ENCODE results near the gene GPSM1.

The GPSM1 gene

DNA sequence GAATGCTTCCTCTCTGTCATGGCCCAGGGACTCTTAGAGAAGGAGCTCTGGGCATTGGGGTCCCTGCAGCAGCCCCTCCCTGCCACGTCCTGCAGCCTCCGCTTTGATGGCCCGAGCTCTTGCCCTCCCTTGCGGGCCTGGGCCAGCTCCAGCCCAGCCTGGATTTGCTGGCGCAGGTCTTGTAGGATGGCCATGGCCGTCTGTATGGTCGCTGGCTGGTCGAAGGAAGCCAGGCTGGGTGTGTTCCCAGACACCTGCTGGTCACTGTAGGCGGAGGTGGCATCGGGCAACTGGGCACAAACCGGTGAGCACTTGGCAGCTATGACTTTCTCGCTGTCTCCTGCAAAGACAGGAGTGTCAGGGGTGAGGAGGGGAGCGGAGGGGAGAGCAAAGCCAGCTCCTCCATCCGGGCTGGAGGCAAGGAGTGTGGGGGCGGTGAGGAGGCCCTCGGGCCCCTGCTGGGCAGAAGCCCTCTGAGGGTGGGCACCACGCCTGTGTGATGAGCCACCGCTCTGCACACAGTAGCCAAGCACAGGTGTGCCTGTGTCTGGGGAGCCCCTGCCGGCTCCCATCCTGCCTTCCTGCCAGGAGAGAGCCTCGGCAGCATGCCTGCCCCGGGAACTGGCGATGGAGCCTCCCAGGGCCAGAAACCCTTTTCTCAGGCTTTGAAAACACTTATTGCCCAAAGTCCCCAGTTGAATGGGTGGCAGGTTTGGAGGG lies 35.9 kb upstream of the GPSM1 start:
- DNase-seq: no peak

DNA sequence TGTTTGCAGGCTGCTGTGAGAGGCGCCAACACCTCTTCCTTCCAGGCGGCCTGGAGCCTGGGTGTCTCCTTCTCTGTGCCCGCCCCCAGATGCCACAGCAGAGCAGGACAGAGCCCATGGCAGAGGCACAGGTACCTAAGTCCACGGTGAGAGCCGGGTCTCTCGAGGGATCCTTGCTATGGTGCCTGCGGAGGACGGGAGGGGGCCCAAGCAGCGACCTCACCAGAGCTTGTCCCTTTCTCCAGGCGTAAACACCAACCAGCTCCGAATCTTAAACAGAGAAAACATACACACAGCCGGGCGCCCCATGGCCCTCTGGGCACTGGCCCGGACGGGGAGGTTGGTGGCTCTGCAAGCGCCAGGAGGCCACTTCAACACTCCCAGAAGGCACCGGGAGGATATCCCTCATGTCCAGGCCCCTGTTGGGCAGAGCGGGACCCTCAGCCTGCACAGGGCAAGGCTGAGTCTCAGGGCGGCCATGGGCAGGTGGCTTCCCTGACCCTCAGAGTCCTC lies 35.3 kb upstream of the GPSM1 start:
- no peak for DNase-seq

DNA sequence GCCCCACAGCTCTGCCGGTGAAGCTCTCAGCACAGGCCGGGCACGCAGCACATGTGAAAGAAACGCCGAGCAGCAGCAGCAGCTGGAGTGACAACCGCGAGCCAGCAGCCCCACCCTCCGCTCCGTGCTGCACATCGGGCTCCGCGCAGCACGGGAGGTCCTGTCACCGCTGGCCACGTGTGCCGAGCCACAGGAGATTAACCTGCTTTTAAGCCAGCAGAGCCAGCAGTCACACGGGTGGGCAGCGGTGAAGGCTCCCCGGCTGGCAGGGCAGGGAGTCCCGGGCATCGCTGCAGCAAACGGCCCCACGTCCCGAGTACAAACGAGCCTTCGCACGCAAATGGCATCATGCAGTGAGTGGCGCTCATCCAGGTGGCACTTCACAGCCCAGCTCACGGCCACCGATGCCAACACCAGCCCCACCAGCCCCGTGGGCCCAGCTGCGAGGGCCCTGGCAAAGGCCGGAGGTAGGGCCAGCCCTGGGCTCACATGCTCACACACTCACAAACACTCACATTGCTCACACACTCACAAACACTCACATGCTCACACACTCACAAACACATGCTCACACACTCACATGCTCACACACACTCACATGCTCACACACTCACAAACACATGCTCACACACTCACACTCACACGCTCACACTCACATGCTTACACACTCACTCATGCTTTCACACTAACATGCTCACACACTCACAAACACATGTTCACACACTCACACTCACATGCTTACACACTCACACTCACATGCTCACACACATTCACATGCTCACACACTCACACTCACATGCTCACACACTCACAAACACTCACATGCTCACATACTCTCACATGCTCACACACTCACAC lies 34.5 kb upstream of the GPSM1 start:
- no peak for DNase-seq

DNA sequence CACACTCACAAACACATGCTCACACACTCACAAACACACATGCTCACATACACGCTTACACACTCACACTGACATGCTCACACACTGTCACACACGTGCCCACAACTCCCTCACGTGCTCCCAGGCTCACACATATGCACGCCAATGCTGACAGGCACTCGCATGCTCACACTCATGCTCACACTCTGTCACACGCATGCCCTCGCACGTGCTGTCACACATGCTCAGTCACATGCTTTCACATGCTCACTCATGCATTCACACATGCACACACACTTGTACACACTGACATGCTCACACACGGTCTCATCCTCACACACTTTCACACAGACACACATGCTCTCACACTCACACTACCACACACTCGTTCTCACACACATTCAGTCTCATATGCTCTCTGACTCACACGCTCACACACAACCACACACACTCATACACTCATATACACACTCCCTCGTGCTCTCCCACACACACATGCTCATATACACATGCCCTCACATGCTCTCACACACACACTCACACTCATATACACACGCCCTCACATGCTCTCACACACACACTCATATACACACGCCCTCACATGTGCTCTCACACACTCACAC lies 33.8 kb upstream of the GPSM1 start:
- no peak for DNase-seq

DNA sequence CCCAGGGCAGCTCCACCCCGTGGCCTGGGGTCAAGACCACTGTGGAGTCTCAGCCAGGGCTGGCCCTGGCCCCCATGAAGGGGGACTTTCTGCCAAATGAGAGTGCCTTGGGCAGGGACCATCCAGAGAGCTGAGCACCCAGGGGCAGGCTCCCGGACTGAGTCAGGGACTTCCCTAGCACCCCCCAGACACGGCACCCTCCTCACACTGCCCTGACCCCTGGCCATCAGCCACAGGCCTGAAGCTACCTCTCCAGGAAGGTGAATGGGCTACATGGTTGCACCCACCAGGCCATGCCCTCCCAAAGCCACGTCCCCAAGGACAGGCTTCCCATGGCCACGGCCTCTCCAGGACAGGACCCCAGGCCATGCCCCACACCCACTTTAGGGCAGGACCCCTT lies 32.9 kb upstream of the GPSM1 start:
- no peak for DNase-seq

DNA sequence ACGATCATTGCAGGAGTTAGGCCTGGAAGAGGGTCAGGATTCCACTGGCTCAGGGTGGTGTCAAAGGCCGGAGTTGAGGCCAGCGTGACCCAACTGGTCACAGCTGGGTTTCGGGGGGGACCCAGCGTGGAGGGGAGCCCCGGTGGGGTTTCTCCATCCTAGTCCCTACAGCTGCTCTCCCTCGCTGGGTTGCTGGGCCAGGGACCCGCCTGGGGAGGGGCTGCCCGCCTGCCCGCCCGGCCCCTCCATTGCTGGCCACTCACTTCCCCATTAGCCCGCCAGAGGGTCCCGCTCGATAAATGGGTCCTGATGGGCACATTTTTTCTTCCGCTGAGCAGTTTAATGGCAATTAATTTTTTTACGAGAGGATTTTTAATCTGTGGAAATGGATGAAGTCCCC lies 32.3 kb upstream of the GPSM1 start:
- no peak for DNase-seq

DNA sequence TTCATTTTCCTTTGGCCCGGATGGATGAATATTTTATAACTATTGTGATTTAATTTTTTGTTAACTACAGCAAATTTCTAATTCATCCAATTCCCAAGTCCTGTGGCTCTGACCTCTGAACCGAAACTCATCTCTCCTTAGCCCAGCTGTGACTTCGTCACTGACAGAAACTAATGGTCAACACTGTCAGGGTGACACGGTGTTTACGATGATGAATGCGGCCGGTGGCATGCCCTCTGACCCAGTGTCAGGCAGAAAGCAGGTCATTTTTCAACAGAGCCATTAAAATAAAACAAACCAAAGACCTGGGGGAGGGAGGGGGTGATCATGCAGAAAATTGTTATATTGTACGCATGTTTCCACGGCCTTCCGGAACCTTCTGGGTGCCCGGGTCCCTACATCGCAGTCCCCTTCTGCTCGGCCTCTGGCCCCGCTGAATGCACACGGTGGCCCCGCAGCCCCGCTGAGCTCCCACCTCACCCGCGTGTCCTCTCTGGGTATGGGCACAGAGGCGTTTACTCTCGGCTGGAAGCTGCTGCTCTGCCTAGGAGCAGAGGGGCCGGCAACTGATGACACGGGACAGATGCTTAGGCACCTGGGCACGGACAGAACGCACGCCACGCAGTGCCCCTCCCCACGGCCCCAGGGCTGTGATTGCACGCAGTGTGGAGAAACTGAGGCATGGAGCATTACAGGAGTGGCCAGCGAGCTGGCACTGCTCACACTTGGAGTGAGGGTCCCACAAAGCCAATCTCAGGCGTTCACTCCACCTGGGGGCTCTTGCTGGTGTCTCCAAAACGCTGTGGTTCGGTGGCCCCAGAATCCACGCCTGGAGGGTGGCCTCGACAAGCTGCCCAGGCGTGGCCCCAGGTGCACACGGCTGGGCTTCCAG lies 31.6 kb upstream of the GPSM1 start:
- DNase-seq: no peak

DNA sequence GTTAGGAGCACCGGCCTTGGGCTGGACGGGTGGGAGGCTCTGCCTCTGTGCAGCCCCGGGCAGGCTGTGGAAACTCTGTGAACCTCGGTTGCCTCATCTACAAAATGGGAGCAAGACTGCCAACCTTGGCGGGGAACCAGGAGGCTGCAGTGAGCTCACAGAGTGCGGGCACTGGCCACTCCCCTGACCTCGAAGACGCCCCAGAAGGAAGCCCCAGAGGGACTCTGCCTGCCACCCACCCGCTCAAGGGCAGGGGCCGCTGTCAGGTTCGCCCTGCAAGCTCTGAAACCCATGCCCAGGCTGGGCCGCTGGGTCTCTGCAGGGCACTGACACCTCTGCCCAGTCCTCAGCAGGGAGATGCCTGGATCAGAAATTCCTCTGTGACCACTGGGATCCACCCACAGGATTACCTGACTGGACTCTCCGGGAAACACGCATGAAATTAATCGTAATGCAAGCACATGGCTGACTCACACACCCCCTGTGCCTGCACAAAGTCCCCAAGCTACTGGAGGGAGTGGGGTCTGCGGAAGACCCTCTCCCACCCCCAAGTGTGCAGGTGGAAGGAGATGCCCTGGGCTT lies 30.8 kb upstream of the GPSM1 start:
- DNase-seq: no peak

DNA sequence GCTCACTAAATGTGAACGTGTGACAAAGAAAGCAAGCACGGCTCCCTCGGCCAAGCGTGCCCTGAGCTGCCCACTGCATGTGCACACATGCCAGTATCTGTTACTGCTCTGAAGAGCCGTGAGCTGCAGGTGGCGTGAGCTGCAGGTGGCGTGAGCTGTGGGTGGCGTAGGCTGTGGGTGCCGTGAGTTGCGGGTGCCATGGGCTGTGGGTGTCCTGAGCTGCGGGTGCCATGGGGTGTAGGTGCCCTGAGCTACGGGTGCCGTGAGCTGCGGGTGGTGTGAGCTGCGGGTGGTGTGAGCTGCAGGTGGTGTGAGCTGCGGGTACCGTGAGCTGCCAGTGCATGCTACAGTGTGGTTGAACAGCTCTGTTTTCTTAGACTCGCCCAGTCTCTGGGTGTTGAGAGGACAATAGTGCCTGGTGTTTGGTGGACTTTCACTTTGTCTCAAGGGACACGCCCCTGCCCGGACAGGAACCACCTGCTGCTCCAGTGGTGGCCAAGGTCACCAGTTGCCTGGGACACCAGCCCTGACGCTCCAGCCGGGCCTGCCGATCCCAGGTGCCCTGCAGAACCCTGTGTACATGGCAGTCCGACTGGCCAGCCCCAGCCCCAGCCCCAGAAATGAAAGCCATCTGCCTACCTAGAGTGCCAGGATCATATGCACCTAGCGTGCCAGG lies 30.2 kb upstream of the GPSM1 start:
- DNase-seq: no peak

DNA sequence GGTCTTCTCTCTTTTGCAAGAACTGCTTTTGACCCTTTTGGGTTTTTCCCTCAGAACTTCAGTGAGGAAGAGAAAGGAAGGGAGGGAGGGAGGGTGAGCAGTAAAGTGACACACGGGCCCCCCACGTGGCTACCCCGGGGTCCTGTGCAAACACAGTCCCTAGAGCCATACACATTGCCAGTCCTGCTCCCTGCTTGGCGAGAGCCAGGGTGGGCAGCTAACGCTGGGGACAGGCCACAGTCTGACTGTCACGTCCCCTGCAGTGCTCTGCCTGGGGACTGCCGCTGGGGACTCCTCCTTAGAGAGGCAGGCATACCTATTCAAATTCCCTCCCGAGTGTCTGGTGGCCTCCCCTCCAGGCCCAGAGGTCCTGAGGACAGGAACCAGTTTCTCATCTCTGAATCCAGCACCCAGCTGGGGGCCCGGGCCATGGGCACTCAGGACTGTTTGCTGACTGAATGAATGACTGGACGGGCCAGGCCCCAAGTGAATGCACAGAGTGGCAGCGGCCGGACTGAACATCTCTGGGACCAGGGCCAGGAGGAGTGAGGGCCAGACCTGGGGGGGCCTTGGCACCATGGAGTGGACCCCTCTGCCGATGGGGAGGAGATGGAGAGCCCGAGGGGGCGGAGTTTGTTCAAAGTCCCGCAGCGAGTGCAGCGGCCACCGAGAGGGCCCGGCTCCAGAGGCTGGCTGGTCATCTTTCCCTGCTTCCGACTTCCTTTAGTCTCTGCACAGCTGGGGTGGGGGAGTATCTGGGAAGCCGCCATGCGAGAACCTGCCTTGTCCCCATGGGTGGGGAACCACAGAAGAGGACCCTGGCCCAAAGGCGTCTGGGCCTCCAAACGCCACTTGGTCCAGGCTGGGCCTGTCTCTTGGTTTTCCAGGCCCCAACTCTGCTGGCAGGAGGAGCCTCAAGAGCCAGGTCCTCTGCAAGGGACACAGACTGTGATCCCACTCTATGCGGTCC lies 29.3 kb upstream of the GPSM1 start:
- DNase-seq: no peak

DNA sequence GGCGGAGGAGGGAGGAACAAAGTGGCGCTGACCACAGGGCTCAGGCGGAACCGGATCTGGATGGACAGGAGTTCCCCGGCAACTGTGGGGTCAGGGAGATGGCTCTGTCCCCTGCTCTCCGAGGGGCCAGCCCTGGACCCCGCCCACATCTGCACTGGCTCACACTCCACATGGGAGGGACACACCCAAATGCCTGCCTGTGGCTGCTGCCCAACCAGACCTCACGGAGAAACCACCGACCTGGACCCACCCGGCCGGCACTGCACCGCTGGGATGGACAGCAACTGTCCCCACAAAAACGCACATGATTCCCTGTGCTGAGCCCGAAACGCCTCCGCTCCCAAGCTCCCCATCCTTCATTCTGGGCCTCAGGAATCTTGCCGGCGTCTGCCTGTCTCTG lies 28.2 kb upstream of the GPSM1 start:
- DNase-seq: no peak

DNA sequence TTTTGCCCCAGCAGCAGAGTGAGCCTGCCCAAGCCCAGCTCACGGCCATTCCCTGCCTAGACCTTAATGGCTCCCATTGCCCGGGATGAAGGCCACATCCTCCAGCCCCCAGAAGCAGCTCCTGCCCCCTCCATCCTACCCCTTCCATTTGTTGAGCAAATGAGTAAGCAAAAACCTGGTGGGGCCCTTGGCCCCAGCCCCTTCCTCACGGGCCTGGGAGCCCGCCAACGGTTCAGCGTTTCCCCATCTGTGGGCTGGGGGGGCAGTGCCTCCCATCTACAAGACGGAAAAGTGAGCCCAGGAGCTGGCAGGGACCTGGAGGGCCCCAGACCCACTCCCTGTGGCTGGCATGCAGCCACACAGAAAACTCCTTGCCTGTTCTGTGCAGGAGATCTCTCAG lies 27.8 kb upstream of the GPSM1 start:
- no peak for DNase-seq

DNA sequence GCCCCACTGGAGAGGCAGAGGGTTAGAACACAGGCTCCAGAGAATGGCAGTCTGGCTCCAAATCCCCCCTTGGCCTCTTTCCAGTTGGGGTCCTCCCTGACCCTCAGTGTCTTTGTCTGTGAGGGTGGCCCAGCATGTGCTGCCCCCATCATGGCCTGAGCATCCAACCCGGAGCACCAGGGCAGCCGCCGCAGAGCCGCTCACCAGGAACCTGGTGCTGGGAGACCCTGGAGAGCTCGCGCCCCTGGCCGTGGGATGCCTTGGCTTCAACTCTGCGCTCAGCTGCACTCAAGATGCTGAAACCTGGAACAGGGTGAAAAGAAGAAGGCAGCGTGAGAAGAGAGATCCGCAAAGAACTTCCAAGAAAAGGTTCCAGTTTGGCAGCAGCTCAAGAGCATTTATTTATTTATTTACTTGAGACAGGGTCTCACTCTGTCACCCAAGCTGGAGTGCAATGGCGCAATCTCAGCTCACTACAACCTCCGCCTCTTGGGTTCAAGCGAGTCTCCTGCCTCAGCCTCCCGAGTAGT lies 27.3 kb upstream of the GPSM1 start:
- DNase-seq: no peak

DNA sequence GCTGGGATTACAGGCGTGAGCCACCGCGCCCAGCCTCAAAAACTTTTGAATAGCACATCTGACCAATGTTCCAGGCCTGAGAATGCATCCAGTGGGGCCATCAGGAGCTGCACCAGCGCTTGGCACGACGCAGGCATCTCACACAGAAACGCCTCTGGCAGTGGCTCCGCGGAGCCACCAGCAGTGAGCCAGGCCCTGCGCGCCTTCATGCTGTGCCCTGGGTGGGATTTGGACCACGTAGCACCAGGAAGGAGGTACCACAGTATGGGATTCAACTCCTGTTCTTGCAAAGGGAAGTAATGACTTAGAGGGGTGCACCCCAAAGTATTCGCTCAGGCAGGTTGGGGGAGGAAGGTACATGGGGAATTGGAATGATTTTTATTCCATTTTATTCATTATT lies 26.5 kb upstream of the GPSM1 start:
- DNase-seq: no peak

DNA sequence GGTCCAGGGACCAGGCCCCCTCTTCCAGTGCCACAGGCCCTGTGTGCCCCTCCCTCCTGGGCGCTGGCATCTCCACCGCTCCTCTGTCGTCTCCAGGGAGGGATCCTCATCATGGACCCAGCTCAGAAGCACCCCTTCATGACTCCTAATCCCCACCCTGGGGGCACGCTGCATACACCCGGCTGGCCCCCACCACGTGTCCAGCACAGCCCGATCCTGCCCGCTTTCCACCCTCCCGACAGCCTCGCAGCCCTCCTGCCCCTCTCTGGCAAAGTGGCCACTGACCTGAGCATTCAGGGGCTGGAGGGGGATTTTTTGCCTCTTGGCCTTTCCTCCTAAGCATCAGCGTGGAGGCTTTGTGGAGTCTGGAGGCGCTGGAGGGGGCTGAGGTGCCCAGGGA lies 24.8 kb upstream of the GPSM1 start:
- DNase-seq: no peak

DNA sequence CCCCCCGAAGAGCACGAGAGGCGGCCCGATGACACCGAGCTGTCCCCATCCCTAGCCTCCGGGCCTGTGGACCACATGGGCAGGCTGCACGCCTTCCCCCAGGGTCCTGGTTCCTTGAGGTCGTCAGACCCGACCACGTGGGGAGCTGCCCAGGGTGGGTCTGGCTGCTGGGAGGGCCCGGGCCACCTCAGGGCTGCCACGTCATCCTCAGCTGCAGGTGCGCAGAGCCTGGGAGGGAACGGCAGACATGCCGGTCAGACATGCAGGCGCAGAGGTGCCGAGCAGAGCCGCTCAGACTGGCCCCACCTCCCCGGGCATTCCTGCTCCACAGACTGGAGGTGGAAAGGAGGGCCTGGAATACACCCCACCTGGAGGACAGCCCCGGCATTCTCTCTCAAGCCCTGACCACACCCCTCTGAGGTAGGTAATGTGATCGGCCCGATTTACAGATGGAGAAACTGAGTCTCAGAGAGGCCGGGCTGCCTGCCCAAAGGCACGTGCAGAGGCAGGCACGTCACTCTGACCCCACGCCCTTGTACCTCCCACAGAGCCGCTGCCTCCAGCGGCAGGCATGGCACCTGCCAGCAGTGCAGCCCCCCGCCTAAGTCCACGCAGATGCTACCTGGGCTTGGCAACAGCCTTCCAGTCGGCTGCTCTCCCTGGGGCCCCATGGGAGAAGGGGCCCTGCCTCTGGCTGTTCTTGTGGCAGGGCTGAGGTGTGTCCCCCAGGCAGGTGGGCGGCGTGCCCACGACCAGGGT lies 24.1 kb upstream of the GPSM1 start:
- DNase-seq: no peak

DNA sequence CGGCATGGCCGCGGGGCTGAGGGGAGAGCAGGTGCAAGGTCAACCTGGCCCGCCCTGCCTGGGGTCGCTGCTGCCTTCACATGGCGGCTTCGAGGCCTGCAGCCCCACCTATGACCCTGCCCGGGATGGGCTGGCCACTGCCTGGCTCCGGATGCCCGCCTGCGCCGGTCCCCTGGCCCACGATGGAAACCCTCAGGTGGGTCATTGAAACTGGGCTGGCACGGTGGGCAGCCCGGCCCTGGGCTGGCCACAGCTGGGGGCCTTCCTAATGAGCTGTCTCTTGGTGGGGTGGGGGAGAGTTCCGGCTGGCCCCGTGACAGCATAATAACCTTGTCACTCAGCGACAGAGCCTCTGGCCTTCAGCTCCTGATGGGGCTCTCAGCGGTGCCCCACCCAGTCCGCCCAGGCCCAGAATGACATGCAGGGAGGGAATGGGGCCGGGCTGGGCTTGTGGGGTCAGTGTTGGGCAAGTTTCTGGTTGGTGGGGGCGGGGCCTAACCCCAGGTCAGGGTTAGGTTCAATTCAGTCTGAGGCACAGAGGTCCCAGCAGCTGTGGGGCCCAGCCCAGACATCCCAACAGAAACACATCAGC lies 23.4 kb upstream of the GPSM1 start, which contains the start of gene CCDC187:
TSS of gene CCDC187 (minus strand) at position 270 of the 592 bp plus-strand sequence. CDS start at position 6, 264 bp downstream.
- no peak for DNase-seq

DNA sequence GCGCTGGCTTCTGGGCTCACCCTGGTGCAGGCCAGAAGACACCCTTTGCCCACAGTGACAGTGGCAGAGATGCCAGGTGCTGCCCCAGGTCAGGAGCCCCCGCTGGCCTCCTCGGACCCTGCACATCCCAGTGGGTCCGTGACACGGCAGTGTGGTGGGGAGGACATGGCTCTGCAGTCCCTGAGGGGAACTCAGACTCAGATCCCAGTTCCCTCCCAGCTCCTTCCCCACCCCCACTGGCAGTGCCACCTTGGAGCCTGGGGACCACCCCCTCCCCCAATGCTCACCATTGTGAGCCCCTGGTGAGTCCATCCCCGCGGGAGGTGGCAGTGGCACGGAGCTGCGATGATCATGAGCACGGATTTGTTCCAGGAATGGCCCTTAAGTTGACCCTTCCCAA lies 22.9 kb upstream of the GPSM1 start:
- no peak for DNase-seq

DNA sequence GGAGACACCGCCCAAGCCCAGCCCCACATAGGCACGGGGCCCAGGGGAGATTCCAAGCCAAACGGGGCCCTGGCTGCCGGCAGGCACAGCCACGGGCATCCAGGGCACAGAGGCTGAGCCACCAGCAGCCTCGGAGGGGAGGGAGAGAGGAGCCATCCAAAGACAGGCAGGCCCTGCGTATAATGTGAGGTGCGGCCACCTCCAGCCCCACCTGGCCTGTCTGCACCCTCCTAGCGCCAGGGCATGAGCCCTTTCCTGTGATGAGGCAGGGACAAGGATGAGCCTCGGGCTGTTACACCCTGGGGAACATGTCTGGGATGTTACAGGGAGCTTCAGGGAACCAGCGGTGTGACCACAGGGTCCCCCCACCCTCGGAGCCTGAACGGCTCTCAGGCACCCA lies 22.4 kb upstream of the GPSM1 start:
- DNase-seq: no peak

All from activated CD4-positive, alpha-beta T cell treated with anti-CD3 and anti-CD28 coated beads, Interleukin-2, amount 50 U/mL, for 1 hour (primary cell).